HG02759 (cell line): ENCODE results near the gene SNRNP70.
"Not testable (repeated sequence)": the region's sequence is repeated elsewhere in the genome, so short reads cannot be mapped to it uniquely, and the experiment has no call there.

ENCODE experiments used
- ATAC-seq: cut with Tn5 transposase; IDR thresholded peaks from one replicate; pipeline ENCODE4 v1.9.1; 2021; ENCODE audit warnings: mild to moderate bottlenecking, moderate library complexity; ENCODE audit not compliant: unreplicated experiment

SNRNP70 gene

DNA sequence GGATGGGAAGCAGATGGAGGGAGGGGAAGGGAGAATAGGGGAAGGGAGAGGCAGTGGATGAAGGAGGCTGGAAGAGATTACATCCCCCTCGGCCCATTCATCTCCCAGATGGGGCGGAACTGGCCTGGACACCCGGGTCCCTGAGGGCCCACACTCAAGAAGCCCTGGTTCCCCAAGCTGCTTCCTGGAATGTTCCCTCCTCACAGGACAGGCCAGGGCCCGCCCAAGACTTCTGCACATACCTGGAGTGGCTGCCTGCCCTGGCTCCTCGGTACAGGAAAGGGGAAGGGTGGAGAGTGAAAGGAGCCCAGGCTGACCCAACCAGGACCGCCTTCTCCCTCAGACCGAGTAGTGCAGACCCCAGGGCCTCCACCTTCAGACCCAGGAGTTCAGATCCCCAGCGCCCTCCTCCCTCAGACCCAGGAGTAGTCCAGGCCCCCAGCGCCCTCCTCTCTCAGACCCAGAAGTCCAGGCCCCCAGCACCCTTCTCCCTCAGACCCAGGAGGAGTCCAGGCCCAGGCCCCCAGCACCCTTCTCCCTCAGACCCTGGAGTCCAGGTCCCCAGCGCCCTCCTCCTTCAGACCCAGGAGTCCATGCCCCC is 21.1 kb upstream of the SNRNP70 start:
- no peak for ATAC-seq

DNA sequence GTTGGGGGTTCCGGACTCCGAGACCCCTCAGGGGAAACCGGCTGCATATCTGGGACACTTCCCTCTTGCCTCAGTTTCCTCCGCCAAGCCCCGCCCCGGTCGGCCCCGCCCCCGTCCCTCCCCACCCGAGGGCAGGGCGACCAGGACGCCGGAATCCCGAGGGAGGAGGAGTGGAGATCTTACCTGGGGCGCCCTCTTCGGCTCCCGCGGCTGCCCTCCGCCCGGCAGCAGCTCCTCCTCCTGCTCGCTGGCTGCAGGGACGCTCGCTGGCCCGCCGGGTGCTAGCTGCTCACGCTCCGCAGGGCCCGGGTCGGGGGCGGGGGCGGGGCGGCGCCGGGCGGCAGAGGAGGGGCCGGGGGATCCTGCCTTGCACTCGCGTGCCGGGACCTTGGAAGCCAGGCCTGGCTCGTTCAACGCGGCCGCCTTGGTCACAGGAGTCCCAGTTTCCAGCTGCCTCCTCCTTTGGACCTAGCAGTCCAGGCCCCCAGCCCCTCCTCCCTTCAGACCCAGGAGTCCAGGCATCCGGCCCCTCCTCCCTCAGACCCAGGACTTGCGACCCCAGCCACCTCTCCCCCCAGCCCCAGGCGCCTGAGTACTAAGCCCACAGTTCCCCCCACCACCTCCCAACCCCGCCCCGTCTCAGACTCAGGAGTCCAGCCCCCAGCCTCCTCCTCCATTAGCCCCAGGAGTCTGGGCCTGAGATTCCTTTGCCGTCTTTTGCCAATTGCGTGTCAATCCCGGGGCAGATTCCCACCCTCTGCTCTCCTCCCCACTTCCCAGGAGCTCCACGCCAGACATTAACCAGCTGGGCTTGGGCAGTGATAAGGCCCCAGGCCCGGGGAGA is 20.3 kb upstream of the SNRNP70 start, which contains the start of gene NTF4:
TSS of gene NTF4 (minus strand) at position 51 of the 844 bp plus-strand sequence. CDS start 2,821 bp downstream, outside the sequence.
- ATAC-seq = no peak

DNA sequence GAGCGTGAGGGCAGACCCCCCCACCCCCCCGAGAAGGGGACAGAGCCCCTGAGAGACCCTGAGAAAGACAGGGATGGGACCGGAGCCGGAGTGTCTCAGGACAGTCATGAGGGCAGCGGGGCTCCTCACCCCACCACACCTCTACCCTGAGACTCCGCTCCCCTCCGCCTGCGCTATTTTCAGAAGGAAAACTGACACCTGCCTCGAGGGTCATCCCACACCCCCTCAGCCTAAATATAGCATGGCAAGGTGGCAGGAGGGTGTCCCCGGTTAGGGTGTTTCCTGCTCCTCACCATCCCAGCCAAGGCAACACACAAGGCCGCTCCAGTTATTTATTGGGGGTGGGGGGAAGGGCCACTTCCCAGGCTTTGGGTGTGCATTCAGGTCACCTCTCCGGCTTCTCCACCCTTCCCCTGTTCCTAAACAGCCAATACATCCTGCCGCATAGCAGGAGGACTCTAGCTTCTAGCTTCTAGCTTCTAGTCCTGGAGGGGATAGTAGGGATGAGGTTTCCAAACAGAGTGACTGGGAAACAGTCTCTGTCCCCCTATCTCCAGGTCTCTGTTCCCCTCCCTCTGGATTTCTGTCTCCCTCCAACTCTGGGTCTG is 19.2 kb upstream of the SNRNP70 start:
- no peak for ATAC-seq

DNA sequence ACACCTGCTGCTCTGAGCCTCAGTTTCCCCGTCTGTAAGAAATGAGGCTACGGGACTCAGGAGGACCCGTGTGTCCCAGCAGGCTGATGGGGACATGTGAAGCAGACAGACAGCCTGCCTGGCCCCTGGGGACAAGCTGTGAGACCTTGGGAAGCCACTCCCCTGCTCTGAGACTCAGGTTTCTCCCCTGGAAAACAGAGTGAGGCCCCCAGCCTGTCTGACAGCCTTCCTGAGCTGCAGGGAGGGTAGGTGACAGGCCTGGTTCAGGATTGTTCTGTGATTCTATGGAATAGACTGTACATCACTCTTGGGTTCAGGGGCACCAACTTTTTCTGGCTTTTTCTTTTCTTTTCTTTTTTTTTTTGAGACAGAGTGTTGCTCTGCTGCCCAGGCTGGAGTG is 17.7 kb upstream of the SNRNP70 start:
- ATAC-seq = no peak

DNA sequence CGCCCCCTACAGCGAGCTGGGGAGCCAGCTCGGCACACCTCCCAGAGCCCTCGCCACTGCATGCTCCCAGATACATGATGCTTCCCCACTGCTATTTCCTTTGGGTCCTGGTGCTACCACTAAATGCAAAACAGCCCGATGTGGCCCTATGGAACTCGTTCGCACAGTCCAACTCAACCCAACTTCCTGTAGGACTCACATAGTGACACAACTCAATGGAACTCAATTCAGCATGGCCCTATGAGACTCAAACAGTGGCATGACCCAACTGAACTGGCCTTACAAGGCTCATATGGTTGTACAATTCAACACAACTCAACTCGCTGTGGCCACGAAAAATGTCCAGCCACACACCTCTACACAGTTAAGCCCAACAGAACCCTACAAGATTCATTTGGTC is 16.2 kb upstream of the SNRNP70 start:
- ATAC-seq = no peak

DNA sequence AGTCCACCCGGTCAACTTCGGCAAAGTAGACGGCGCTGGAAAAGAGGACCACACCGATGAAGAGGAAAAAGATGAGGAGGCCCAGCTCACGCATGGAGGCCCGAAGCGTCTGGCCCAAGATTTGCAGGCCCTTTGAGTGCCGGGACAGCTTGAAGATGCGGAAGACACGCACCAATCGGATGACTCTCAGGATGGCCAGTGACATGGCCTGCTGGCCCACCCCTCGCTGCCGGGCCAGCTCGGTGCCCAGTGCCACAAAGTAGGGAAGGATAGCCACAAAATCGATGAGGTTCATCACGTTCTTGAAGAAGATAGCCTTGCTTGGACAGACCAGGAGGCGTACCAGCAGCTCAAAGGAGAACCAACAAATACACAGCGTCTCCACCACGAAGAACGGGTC is 14.8 kb upstream of the SNRNP70 start:
- no peak for ATAC-seq

DNA sequence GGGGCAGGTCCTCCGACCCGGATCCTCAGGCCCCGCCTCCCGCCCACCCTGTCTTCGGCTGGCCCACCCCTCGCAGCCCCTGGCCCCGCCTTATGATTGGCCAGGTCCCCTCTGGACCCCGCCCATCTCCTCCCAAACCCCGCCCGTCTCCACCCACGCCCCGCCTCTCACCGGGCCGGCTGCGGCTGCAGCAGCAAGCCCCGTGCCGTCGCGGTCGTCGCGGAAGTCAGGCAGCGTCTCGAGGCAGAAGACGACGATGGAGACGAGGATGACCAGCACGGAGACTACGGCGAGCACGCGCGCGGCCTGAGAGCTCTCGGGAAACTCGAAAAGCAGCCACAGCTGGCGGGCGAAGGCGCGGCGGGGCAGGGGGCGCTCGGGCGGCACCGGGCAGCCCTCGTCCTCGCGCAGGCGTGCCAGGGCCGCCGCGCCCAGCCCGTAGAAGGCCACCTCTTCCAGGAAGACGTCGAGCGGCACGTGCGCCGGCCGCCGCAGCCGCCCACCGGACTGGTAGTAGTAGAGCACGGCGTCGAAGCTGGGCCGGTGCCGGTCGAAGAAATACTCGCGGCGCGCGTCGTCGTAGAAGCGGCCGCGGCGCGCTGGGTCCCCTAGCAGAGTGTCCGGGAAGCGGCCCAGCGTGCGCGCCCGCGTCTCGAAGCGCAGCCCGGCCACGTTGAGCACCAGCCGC is 13.2 kb upstream of the SNRNP70 start:
- no peak for ATAC-seq

DNA sequence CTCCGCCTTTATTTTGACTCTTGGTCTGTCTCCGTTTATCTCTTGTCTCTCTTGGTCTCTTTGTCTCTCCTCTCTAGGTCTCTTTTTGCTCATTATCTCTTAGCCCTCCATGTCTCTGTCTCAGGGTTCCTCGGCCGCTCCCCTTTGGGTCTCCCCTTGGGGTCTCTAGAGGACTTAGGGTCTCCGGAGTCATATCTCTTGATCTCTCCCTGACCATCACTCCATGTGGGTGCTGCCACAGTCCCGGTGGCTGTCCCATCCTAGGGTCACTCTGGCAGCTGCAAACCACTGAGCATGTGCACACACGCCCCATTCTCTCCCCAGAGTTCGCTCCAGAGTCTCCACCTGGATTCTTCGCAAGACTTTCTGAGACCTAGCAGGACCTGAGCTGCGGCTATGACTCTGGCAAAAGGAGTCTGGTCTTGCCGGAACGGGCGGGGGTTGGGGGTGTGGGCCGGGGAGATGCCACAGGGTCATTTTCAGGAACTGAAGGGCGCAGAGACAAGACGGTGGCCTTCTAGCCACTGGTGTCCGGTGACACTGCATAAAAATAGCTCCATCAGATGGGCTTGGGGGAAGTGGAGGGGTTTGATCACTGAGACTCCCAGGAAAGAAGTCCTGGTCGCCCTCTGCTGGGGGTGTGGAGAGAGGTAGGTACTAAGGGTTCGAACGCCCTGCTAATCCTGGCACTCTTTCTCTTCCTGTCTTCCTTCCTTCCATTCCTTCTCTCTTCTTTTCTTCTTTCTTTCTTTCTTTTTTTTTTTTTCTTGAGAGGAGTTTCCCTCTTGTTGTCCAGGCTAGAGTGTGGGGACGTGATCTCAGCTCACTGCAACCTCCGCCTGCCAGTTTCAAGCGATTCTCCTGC is 11.5 kb upstream of the SNRNP70 start:
- ATAC-seq = no peak

DNA sequence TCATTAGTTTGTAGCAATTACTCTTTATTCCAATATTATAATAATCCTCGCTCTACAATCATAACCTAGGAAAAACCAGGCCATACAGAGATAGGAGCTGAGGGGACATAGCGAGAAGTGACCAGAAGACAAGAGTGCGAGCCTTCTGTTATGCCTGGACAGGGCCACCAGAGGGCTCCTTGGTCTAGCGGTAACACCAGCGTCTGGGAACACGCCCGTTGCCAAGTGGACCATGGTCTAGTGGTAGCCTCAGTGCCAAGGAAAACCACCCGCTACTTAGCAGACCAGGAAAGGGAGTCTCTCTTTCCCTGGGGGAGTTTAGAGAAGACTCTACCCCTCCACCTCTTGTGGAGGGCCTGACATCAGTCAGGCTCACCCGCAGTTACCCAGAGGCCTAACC is 10.4 kb upstream of the SNRNP70 start:
- ATAC-seq = not testable (repeated sequence)

DNA sequence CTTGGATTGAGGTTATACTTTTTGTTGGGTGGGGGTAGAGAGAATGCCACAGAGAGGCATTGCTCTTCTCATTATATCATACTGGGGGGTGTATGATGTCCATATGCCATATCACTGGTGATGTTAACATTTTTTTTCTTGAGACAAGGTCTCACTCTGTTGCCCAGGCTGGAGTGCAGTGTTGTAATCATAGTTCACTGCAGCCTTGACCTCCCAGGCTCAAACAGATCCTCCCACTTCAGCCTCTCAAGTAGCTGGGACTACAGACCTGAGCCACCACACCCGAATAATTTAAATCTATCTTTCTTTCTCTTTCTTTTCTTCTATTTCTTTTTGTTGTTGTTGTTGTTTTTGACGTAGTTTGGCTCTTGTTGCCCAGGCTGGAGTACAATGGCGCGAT is 4.9 kb upstream of the SNRNP70 start:
- no peak for ATAC-seq

DNA sequence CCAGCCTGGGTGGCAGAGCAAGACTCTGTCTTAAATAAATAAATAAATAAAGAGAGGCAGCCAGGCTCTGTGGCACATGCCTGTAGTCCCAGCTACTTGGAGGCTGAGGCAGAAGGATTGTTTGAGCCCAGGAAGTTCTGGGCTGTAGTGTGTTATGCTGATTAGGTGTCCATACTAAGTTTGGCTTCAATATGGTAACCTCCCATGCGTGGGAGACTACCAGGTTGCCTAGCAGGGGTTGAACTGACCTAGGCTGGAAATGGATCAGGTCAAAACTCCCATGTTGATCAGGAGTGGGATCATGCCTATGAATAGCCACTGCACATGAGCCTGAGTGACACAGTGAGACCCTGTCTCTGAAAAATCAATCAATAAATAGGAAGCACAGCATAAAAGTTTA is 4.0 kb upstream of the SNRNP70 start:
- ATAC-seq = no peak

DNA sequence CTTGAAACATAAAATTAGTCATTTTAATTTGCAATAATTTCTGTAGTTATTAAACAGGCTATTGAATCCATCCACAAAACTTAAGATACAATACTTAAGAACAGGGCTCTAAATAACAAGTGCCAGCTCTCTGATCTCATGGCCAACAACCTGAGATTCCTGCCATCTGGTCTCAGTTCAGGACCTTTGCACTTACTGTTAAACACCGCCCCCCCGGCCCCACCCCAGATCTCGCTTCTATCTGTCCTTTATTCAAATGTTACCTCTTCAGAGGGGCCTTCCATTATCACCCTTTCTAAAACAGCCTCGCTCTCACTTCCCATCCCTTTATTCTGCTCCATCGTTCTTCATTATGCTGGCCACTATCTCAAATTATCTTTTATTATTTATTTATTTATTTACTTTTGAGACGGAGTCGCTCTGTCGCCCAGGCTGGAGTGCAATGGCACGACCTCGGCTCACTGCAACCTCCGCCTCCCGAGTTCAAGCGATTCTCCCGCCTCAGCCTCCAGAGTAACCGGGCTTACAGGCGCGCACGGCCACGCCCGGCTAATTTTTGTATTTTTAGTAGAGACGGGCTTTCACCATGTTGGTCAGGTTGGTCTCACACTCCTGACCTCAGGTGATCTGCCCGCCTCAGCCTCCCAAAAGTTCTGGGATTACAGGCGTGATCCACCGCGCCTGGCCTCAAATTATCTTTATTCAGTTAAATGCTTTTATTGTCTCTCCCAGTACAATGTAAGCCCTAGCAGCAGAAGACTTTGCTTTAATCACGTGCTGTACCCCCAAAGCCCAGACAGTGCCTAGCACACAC is 838 bp upstream of the SNRNP70 start:
- ATAC-seq = no peak

DNA sequence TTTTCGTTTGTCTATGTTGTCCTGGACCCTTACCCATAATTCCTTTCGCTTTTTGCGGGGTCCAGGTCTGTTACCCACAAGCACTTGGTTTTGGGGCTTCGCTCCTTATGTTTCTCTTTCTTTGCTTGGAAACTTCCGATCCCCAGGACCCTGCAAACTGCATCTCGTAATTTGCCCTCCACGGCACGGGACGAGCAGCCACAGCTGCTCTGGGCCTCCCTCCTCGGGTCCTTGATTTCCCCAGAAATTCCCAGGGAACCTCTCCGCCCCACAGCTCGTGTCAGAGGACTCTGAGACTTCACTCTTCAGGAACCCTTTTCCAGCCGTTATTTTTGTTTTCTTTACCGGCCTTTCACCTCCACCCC is 599 bp downstream of the SNRNP70 start:
- ATAC-seq = no peak

DNA sequence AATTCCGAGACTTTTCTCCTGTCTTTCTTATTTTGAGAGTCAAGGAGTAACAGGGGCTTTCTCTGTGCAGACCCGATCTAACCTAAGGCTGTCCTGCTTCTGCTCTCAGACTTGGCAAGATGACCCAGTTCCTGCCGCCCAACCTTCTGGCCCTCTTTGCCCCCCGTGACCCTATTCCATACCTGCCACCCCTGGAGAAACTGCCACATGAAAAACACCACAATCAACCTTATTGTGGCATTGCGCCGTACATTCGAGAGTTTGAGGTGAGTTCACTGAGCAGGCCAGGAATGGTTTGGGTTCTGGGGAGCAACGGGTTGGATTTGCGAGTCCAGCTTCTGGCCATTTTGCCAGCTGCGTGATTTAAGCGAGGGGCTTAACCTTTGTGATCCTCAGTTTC is 1.0 kb downstream of the SNRNP70 start:
- ATAC-seq = no peak

DNA sequence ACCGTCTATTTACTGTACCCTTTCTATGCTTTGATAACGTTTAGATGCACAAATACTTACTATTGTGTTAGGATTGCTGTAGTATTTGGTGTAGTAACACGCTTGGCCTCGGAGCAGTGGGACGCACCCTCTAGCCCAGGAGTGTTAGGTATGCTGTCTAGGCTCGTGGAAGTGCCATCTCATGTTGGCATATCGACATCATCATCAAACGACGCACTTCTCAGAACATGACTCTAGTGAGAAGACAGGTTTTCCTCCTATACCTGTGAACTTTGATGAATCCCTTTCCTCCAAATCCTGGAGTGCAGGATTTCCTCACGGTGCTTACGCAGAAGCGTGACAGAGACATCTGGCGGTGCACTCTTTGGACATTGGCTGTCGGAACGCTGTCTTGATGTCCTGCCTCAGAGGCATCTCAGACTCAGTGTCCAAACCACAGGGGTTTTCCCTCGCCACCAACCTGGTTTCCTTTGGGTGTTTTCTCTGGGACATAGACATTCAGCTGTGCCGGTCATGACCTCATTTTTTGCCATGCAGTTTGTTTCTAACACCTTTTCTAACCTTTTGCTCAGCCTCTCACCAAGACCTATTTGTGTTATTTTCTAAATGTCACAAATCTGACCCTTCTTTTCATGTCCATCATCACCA is 6.3 kb downstream of the SNRNP70 start:
- no peak for ATAC-seq

DNA sequence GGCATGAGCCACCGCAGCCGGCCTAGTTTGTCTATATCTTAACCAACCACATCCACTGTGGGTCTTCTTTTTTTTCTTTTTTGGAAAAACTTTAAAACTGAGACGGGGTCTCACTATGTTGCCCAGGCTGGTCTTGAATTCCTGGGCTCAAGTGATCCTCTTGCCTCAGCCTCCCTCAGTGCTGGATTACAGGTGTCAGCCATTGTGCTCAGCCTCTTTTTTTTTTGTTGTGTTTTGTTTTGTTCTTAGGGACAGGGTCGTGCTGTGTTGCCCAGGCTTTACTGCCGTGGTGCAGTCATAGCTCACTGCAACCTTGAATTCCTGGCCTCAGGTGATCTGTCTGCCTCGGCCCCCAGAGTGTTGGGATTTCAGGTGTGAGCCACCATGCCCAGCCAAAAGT is 7.4 kb downstream of the SNRNP70 start:
- no peak for ATAC-seq

DNA sequence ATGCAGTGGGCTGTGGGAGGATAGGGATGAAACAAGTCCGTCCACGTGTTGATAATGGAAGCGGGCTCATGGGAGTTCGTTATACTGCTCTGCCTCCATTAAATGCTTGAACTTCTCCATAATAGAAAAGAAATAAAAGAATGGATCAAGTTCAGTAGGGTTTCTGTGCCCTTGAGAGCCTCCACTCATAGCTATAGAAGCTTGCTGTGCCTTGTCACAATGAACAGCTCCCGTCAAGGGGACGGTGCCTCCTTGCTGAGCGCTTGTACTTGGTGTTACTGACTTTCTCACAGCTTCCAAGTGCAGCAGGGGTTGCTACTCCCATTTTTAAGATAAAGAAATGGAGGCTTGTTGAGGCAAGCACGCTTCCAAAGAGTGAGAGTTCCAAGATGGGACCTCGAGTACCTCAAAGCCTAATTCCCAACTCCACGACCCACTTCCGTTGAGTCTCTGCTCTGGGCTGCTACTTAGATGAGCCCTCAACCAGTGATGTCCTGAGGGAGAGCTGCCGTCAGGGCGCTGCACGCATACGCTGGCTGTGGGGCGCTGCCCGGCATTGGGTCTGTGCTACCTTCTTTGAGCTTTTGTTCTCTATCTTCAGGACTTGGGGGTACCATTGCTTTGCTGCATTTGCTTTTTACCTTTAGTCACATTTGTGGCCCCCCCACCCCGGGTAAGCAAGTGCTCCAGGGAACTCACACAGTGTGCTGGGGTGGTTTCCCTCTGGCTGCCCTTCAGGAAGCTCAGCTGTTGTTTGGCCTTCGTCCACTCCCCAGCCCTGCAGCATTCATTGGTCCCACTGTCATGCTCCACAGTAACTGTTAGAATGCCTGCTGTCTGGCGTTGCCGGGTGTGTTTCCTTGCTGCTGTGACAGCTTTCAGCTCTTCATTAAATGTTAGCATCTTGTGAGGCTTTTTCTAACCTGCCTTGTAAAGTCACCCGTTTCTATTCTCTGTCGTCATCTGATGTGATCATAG is 9.5 kb downstream of the SNRNP70 start:
- ATAC-seq = no peak
